Testis (tissue), 3 donors: ENCODE results near the gene WDR27. TPM values are rescaled to one million over a fixed set of nuclear protein-coding genes. Genes with fewer than 3 reads are reported as not detected.

Experiments used
- DNase-seq: peaks from one replicate; pipeline ENCODE4 v3.0.0-alpha.2; 2019
- H3K27ac ChIP-seq, 2 donors: fragments of 200-600 bp; sonication (generic); one replicate each; pipeline ENCODE4 v1.5.1; 2019
- H3K27me3 ChIP-seq: fragments of 200-600 bp; sonication (generic); one replicate; pipeline ENCODE4 v1.5.1; 2019
- H3K36me3 ChIP-seq: fragments of 200-600 bp; sonication (generic); one replicate; pipeline ENCODE4 v1.5.1; 2017; ENCODE audit warnings: low read depth; ENCODE audit errors: missing control alignments
- H3K4me1 ChIP-seq: fragments of 200-600 bp; sonication (generic); one replicate; pipeline ENCODE4 v1.5.1; 2019
- H3K4me3 ChIP-seq, 2 donors: fragments of 200-600 bp; sonication (generic); one replicate each; pipeline ENCODE4 v1.5.1; 2017 to 2019
- H3K9me3 ChIP-seq: fragments of 200-600 bp; sonication (generic); one replicate; pipeline ENCODE4 v1.5.1; 2017
- POLR2A ChIP-seq: fragments of 450-650 bp; IDR thresholded peaks from one replicate; pipeline ENCODE4 v1.6.1; 2017; ENCODE audit warnings: antibody characterized with exemption, mild to moderate bottlenecking, moderate library complexity
- WGBS, 2 donors: methylation state at CpG; one replicate each; pipeline ENCODE4 v1.1.5; 2018; 5-methylcytosine and 5-hydroxymethylcytosine counted together
- intact Hi-C: fragments of 100-400 bp; cut with DNase I; formaldehyde crosslinking; loops from one replicate; pipeline ENCODE4 v1.15.1; 2023; ENCODE audit warnings: low total_unique reads
- polyA plus RNA-seq: library from polyadenylated mRNA; stranded (reverse); fragments of 350-450 nt; fragmentation: Illumina TruSeq; extraction: RNeasy Lipid Tissue Mini Kit (QIAGEN cat#74804); gene quantifications from one replicate; pipeline ENCODE4 v1.2.3, GENCODE V29; 2014; ENCODE audit warnings: low read depth, low replicate concordance; ENCODE audit not compliant: insufficient read depth
- total RNA-seq, 2 donors: library from RNA; depleted of rRNA; stranded (reverse); fragments of >200 nt; gene quantifications; one replicate each; pipeline ENCODE4 v1.2.3, GENCODE V29; 2016
- TF ChIP-seq, protein P1 (sequence below), 3 experiments: fragments of 450-650 bp in 2 of 3; fragments of 200-600 bp in 1 of 3; sonication (generic) in 1 of 3; IDR thresholded peaks; one replicate each; pipeline ENCODE4 v1.5.1; 2016 to 2019; ENCODE audit warnings: antibody characterized with exemption in 3 of 3, mild to moderate bottlenecking in 2 of 3, moderate library complexity in 1 of 3

The WDR27 gene
- total and polyA plus RNA-seq, 3 donors from 2014 or later, result 32.8 to 101 (median 84.0) TPM

DNA sequence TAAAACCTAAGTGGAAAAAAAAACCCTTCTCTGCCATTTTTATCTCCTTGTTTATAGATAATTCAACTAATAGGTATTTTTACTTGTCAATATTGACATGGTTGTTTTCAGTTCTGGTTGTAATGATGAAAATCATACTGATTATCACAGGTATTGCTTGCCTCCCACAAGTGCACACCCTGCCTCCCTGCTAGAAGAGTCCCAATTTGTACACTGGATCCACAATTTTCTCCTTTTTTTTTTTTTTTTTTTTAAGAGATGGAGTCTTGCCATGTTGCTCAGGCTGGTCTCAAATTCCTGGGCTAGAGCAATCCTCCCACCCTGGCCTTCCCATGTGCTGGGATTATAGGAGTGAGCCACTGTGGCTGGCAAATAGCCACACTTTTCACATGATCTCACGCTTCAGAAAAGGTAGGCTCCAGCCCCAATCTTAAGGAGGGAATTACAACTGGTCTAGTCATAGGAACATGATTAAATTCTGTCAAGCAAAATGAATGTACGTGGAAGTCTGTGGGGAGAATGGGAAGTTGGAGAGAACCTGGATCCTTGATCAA lies 37.2 kb upstream of the WDR27 start:
- Histone ChIP-seq H3K36me3 (no peaks in the 10 kb centered on the region), H3K27ac (no peak overlapping the region), H3K9me3 (no peaks in the 10 kb centered on the region), H3K27me3 (no peaks in the 10 kb centered on the region), H3K4me3 (no peak overlapping the region), H3K4me1 (no peaks in the 10 kb centered on the region)
- no peak for TF ChIP-seq POLR2A
- TF ChIP-seq, protein P1, sequence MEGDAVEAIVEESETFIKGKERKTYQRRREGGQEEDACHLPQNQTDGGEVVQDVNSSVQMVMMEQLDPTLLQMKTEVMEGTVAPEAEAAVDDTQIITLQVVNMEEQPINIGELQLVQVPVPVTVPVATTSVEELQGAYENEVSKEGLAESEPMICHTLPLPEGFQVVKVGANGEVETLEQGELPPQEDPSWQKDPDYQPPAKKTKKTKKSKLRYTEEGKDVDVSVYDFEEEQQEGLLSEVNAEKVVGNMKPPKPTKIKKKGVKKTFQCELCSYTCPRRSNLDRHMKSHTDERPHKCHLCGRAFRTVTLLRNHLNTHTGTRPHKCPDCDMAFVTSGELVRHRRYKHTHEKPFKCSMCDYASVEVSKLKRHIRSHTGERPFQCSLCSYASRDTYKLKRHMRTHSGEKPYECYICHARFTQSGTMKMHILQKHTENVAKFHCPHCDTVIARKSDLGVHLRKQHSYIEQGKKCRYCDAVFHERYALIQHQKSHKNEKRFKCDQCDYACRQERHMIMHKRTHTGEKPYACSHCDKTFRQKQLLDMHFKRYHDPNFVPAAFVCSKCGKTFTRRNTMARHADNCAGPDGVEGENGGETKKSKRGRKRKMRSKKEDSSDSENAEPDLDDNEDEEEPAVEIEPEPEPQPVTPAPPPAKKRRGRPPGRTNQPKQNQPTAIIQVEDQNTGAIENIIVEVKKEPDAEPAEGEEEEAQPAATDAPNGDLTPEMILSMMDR (IDR thresholded peaks at IDR 0.05), result no peak
- intact Hi-C loops, result no loop called here
- DNase-seq, result no peak
- WGBS, 2 donors, result 81 to 89% methylated on average over 2 of the region's 2 CpGs

DNA sequence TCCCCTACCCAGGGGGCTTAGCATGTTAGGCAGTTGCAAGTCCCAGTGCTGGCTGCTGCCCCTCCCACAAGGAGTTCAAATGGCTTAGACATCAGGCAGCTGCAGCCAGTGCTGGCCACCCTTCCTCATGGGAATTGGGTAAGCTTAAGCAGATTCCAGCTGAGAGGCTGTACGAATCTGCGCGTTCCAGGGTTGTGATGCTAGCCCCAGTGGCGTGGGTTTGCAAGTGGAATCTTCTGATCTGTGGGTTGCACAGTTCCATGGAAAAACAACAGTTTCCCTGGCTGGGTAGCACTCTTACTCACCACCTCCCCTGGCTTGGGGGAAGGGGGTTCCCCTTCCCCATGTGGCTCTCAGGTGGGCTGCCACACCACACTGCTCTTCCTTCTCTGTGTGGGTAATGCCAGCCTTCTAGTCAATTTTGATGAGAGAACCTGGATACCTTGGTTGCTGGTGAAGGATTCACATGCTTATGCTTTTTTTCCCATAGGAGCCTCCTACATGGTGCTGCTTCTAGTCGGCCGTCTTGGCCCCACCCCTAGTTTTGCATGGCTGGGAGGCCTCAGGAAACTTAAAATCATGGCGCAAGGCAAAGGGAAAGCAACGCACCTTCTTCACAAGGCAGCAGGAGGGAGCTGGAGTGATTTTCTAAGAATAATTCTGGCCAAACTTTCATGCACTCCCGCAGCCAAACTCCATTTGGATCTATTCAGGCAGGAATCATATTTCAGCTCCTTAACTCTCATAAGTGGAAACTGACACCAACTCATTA lies 36.6 kb upstream of the WDR27 start:
- 62 to 66% methylated on average over 6 to 9 of the region's 9 CpGs for WGBS, 2 donors
- Histone ChIP-seq H3K27me3 (no peaks in the 10 kb centered on the region), H3K4me1 (no peaks in the 10 kb centered on the region), H3K36me3 (no peaks in the 10 kb centered on the region), H3K27ac (no peak overlapping the region), H3K9me3 (no peaks in the 10 kb centered on the region), H3K4me3 (no peak overlapping the region)
- no peak for DNase-seq
- intact Hi-C loops, result no loop called here
- no peak for TF ChIP-seq POLR2A
- TF ChIP-seq, protein P1 (IDR thresholded peaks at IDR 0.05), result no peak

DNA sequence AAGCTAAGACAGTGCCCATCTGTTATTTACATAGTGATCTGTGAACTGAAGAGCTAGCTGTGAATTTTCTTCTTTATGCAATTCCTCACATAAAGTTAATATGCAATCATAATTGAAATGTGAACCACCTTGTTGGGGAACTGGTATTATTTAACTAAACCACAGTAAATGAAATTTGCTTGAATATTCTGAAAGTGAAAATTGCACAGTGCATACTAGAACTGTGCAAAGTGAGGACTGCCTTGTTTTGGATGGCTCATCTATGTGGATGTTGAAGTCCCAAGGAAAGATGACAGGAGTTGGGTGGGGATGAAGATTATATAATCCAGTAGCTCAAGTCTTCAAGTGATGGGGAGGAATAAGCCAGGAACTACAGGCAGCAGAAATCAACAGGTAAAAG lies 28.1 kb upstream of the WDR27 start:
- no peak overlapping the region for H3K27ac ChIP-seq
- TF ChIP-seq POLR2A, result no peak
- TF ChIP-seq, protein P1 (IDR thresholded peaks at IDR 0.05), result no peak
- no peaks in the 10 kb centered on the region for H3K36me3 ChIP-seq
- H3K27me3 ChIP-seq, result no peaks in the 10 kb centered on the region
- H3K4me1 ChIP-seq, result peaks cover 4% of the 10 kb centered on the region
- intact Hi-C loops, result no loop called here
- H3K9me3 ChIP-seq, result no peaks in the 10 kb centered on the region
- H3K4me3 ChIP-seq, result no peak overlapping the region
- no peak for DNase-seq

DNA sequence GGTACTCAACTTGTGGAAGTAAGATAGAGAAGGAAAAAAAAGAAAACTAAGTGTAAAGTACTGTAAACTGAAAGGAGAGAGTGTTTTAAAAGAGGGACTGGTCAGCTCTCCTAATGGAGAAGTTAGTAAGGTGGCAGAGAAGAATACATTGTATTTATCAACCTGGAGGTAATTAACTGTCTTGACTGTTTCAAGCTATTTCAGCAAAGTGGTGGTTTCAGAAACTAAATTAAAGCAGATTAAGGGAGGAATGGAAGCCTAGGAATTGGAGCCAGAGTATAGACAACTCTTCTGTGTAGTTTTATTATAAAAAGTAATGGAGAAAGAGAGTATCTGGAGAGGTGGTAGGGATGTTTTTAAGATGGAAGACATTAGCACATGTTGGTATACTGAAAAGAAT lies 25.1 kb upstream of the WDR27 start:
- Histone ChIP-seq H3K4me1 (peaks cover 10% of the 10 kb centered on the region), H3K4me3 (no peak overlapping the region), H3K36me3 (no peaks in the 10 kb centered on the region), H3K27me3 (no peaks in the 10 kb centered on the region), H3K9me3 (no peaks in the 10 kb centered on the region), H3K27ac (no peak overlapping the region)
- intact Hi-C loops, result no loop called here
- DNase-seq, result no peak
- TF ChIP-seq, protein P1 (IDR thresholded peaks at IDR 0.05), result no peak
- TF ChIP-seq POLR2A, result no peak

DNA sequence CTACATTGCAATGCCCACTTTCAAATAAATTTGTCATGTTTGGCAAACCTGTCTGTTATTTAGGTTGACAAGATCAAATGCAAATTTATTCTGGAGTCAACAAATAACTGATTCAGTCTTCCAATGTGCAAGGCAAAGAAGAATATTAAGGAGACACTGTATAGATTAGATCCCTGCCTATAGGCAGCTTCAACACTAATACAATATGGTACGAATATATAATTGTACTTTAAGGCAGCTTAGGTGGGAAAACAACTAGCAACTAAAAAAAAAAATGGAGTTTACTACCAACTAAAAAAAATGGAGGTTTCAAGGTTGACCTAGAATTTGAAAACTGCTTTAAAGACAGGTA lies 24.2 kb upstream of the WDR27 start:
- no peaks in the 10 kb centered on the region for H3K27me3 ChIP-seq
- intact Hi-C loops, result no loop called here
- no peak for DNase-seq
- peaks cover 12% of the 10 kb centered on the region for H3K4me1 ChIP-seq
- TF ChIP-seq POLR2A, result no peak
- TF ChIP-seq, protein P1 (IDR thresholded peaks at IDR 0.05), result no peak
- no peaks in the 10 kb centered on the region for H3K9me3 ChIP-seq
- H3K36me3 ChIP-seq, result no peaks in the 10 kb centered on the region
- peak overlapping the region in 1 of 2 donors; percentile 91 for H3K27ac ChIP-seq
- 73 to 80% methylated on average over 1 of the region's 1 CpG for WGBS, 2 donors
- no peak overlapping the region for H3K4me3 ChIP-seq
